Tibial nerve (tissue), 4 donors: Measurements from ENCODE around the gene PJA1.

ENCODE experiments used
- EP300 ChIP-seq, 2 donors: sonication (generic); formaldehyde crosslinking; IDR thresholded peaks; one replicate each; pipeline ENCODE4 v1.6.1; 2017; ENCODE audit warnings: antibody characterized with exemption in 2 of 2, mild to moderate bottlenecking in 1 of 2
- POLR2A ChIP-seq, 2 donors: fragments of 450-650 bp; IDR thresholded peaks; one replicate each; pipeline ENCODE4 v1.6.1; 2017; ENCODE audit warnings: antibody characterized with exemption in 2 of 2, mild to moderate bottlenecking in 2 of 2, moderate library complexity in 2 of 2
- TF ChIP-seq, protein P1 (sequence below), 5 experiments: fragments of 200-600 bp in 3 of 5; fragments of 450-650 bp in 2 of 5; sonication (generic) in 3 of 5; IDR thresholded peaks; one replicate each; pipeline ENCODE4 v1.5.1; 2016 to 2019; ENCODE audit warnings: antibody characterized with exemption in 5 of 5, mild to moderate bottlenecking in 3 of 5, moderate library complexity in 2 of 5

GRCh38 chrX:69210581-69210980, 45.3 kb upstream of the PJA1 start:
- TF ChIP-seq, protein P1, sequence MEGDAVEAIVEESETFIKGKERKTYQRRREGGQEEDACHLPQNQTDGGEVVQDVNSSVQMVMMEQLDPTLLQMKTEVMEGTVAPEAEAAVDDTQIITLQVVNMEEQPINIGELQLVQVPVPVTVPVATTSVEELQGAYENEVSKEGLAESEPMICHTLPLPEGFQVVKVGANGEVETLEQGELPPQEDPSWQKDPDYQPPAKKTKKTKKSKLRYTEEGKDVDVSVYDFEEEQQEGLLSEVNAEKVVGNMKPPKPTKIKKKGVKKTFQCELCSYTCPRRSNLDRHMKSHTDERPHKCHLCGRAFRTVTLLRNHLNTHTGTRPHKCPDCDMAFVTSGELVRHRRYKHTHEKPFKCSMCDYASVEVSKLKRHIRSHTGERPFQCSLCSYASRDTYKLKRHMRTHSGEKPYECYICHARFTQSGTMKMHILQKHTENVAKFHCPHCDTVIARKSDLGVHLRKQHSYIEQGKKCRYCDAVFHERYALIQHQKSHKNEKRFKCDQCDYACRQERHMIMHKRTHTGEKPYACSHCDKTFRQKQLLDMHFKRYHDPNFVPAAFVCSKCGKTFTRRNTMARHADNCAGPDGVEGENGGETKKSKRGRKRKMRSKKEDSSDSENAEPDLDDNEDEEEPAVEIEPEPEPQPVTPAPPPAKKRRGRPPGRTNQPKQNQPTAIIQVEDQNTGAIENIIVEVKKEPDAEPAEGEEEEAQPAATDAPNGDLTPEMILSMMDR (IDR thresholded peaks at IDR 0.05), result no peak
- TF ChIP-seq EP300 (IDR thresholded peaks at IDR 0.05), result no peak
- no peak for TF ChIP-seq POLR2A (IDR thresholded peaks at IDR 0.05)
